ENCODE data around the gene DENND6A.
"Not testable (repeated sequence)": the region's sequence is repeated elsewhere in the genome, so short reads cannot be mapped to it uniquely, and the experiment has no call there.

The DENND6A gene

DNA sequence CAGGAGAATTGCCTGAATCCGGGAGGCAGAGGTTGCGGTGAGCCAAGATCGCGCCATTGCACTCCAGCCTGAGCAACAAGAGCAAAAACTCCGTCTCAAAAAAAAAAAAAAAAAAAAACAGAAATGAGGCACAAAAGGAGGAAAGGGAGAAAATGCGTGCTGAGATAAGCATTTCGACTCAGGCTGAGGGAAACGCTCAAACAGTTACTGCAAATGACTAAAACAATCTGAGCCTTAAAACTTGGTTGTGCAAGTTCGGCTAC is 813 bp downstream of the DENND6A start:
- DNase-seq, result not testable (repeated sequence)

DNA sequence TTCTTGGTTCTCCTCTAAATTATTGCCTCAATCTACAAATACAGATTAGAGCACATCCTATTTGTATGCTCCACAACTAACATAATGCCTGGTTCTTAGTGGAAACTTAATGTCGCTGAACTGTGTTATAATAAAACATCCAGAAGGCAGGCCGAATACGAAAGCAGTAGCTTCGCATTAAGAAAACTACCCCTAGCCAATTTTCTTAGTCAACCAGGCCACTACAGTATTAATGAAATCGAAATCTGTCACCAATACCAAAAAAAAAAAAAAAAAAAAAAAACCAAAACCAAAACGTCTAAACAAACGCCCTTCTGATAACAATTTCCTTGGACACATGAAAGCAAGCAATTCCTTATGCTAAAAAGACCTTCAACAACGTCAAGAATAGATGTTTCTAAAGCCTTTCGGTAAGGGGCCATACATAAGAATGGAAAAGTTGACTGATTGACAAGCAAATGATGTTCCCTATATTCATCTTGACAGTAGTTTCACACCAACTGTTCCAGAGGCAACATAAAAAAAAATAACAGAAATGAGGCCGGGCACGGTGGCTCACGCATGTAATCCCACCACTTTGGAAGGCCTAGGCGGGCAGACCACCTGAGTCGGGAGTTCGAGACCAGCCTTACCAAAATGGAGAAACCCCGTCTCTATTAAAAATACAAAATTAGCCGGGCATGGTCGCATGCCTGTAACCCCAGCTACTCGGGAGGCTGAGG is 1.3 kb downstream of the DENND6A start:
- DNase-seq, result no peak

DNA sequence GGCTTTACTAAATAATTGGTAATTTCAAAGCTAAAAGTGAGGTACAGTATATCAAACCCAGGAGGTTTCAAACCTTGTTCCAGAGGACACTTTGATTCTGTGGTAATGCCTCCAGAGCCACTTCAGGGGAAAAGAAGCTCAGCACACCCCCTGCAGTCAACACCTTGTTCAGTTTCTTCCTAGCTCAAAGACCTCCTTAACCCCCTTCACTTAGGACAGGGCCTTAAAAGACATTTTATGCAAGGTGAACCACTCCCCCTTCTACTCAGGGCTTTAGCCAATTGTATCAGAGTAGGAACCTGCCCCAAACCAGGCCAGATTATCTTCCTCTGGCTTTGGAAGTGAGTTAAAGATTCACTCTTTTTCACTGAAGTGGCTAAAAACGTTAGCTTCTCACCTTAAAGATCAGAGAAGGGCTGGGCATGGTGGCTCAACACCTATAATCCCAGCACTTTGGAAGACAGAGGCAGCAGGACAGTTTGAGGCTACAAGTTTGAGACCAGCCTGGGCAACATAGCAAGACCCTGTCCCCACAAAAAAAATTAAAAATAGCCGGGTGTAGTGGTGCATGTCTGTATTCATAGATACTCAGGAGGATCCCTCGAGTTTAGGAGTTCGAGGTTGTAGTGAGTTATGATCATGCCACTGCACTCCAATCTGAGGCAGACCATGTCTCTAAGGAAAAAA is 3.4 kb downstream of the DENND6A start:
- no peak for DNase-seq

DNA sequence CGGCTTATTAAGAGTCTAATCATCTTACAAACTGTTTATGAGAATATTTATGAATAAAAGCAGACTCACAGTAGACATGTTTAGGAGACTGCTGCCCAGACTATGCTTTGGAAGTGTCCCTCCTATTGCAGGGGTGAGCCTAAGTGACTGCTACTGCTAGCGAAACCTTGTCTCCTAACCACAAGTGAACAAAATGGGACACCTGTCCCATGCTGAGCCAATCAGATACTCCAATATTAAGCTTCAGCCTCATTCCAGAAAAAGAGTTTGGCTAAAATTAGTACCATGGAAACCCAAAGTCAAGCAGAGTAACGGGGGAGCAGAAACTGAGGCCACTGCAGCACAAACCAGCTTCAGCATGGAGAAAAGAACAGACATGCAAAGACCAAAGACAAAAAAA is 4.6 kb downstream of the DENND6A start:
- no peak for DNase-seq

DNA sequence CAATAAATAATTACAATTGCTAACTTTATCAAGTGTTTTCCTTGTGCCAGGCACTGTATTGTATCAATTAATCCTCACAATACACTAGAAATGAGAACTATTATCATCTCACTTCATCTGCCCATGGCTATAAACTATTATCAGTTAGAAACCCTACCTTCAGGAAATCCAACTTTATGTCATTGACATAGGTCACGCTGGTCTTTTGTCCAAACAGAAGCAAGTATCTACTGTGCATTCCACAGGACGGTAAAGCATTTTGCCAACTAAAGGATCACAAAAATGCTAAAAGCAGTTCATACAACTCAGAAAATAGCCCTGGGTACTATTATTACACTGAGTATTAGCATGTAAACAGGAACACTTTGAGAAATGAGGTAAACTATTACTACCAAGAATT is 9.6 kb downstream of the DENND6A start:
- no peak for DNase-seq

DNA sequence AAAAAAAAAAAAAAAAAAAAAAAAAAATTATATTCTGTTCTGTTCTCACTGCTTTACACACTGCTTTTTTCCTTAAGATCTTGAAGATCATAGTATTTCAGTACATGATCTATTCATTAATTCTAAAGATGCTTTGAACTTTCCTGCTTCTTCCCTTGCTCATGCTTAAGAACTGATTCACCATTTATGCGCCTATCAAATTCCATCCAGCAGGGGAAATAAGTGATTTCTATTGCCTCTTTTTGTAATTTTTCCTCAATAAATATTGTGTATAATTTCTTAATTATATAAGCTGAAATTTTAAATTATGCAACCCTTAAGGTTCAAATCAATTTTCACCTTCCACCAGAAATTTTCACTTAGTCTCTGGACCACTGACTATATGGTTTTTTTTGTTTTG is 10.6 kb downstream of the DENND6A start:
- no peak for DNase-seq

DNA sequence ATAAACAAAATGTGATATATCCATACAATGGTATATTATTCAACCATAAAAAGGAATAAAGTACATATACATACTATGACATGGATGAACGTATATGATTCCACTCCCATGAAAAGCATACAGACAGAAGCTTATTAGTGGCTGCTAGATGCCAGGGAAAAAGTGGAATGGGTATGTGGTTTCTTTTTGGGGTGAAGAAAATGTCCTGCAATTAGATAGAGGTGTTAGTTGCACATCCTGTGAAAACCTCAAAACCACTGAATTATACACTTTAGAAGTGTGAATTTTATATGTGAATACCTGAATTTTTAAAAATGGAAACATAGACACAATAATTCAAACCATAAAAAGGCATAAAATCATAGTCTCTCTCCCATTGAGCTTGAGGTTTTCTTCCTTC is 11.2 kb downstream of the DENND6A start:
- no peak for DNase-seq

DNA sequence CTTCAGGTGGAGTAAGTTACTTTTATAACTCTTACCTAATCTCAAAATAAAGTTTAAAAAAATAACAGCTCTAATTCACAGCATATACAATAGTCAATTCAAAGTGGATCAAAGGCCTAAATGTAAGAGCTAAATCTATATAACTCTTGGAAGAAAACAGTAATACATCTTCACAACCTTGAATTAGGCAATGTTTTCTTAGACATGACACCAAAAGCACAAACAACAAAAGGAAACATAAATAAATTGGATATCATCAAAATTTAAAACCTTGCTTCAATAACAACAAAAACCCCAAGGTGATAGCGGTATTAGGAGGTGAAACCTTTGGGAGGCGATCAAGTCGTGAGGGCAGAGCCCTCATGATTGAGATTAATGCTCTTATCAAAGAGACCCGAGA is 12.8 kb downstream of the DENND6A start:
- DNase-seq, result no peak

DNA sequence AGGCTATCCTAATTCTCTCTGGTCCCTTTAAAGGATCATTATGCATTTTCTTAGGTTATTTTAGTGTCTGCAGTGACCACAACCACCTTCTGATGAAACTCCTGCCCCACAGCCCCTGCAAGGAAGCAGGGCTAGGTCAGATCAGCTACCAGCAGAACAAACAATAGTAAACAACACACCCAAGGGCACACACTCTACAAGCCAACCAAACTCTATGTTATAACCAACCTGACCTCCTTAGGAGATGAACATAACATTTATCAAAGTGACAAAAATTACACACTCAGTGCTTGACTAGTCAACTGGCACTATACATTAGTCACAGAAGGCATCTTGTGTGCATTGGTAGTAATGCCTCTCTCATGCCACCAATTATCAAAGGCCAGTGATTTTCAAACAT is 17.3 kb downstream of the DENND6A start:
- DNase-seq, result no peak

DNA sequence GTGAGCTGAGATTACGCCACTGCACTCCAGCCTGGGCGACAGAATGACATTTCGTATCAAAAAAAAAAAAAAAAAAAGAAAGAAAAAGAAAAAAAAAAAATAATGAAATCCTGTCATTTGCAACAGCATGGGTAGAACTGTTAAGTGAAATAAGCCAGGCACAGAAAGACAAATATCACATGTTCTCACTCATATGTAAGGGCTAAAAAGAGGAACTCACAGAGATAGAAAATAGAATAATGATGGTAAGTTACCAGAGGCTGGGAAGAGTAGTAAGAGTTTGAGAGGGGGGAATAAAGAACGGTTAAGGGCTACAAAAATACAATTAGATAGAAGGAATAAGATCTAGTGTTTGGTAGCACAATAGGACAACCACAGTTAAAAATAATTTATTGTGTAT is 19.7 kb downstream of the DENND6A start:
- DNase-seq, result no peak

DNA sequence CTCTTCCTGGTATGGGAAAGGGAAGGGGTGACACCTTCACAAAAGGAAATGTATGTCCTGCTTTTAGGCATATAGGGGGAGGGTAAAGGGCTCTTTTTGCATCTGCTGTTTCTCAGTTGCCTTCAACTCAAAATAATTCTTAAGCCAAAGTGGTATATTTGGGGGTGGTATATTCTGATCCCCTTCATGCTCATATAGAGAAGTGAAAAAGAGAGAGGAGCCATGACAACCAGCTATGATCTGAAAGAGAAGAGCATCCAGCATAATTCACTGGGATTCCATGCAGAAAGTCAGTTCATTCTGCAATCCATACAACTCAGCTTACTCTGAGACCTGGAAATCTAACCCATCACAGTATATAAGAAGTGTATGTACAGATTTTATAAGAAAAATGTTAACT is 22.3 kb downstream of the DENND6A start:
- no peak for DNase-seq

DNA sequence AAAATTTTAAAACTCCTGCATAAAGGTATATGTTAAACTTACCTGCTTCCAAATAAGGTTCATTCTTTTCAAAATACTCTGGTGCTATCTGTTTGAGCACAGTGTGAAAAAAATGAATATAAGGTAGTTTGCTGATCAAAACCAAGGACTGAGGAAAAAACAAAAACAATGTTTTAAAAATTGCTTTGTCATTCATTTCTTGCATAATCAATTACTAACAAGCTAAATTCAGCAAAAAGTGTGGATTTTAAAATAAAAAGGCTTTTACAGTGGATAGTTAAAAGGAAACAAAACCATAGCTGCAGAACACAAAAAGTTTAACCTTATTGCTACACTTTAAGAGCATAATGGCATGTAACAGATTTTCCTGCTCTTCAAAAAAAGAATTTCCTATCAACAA is 31.5 kb downstream of the DENND6A start:
- no peak for DNase-seq

DNA sequence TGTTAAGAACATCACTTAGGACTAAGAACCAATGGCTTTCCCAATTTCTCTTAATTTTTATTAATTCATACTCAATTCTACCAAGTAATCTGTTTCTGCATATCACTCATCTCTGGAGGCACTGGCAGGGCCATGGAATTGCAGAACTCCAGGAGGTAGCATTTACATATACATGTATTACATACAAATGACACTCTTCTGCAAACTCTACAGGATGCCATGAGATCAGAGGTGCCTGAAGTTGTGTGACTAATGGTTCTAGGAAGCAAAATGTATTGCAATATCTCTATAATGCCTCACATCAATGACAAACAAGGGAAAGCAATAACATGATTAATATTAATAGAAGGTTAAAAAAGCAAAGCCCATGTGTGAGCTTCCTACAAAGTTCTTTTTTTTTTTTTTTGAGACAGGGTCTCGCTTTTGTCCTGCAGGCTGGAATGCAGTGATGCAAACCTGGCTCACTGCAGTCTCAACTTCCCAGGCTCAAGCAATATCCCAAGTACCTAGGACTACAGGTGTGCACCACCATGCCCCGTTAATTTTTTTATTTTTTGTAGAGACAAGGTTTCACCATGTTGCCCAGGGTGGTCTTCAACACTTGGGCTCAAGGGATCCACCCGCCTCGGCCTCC is 33.0 kb downstream of the DENND6A start:
- DNase-seq, result no peak

DNA sequence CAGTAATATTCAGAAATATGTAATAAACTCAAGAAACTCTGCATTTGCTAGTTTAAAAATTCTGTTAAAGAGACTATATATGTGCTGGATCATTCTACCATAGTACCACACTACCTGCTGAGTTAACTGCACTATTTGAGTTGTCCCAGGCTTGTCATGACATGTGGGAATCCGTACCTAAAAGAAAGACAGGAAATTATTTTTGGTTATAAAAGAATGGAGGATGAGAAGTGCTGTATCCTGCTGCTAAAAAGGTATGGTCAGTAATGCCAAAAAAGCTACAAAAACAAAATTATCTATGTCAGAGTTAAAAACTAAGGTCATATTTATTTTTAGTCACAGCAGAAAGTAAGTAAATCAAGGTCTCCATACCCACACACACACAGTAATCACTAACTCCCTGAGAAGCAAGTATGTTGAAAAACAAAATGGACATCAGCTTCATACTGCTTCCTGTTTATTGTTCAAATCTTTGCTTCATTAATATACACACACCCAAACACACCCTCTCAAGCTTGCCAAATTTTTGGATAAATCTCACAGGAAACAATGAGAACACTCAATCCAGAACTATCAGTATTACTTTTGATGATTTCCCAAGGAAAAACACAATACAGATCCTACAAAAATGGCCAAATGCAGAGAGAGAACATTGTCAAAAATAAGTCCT is 33.7 kb downstream of the DENND6A start:
- no peak for DNase-seq

DNA sequence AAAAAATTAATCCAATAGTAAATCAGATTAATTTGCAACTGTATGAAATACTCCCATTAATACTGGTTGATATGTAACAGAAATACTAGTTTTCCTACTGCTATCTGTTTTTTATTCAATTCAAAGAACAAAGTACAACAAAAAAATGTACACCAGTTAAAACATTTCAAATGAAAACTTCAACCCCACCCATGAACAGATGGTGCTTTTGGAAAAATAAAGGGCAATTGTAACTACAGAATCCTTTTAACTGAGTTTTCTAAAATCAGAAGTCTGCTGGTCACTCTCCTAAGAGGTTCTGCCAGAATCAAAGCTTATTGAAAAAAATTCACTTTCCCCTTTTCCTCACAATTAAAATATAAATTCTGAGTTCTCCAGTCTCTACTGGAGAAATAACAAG is 34.3 kb downstream of the DENND6A start:
- DNase-seq, result no peak

DNA sequence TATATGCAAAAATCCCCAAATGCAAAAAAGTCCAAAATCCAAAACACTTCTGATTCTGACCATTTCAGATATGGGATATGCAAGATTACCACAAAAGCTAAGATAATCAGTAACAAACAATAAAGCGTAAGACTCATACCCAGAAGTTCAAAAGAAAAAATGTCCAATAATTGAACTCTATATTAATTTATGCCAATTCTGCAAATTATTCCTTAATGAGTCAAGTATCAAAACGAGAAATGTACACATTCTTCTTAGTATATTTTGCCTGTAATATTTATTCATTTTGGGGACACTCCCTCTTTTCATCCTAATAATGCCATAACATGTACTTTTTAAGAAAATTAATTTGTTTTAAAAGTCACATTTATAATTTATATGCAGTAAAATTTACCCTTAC is 37.1 kb downstream of the DENND6A start:
- no peak for DNase-seq

DNA sequence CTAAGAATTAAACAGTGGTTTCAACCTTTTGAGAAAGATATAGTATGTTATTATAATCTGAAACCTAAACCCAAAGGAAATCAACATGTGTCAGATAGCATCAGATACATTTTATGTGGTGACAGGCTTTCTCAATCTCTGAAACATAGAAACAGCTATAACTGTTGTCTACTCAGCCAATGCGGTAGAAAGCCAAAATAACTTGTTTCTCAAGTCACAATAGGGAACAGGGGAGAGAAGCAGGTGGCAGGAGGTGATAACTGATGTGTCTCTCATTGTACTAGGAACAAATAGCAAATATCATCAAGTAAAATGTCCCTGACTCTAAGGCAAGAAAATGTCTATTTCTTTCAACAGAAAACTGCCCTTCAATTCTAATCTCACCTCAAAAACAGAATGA is 38.6 kb downstream of the DENND6A start:
- no peak for DNase-seq

DNA sequence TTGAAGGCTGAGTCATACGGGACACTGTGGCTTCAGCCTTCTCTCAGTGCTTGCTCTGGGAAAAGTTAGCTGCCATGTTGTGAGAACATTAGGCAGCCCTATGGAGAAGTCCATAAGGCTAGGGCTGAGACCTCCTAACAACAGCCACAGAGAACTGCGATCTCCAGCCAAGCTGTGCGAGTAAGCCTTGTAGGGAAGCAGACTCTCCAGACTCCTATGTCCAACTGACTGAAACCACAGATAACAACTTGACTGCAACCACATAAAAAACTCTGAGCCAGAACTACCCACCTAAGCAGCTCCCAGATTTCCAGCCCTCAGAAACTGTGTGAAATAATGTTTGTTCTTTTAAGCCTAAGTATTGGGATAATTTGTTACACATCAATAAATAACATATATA is 40.7 kb downstream of the DENND6A start:
- DNase-seq, result no peak

DNA sequence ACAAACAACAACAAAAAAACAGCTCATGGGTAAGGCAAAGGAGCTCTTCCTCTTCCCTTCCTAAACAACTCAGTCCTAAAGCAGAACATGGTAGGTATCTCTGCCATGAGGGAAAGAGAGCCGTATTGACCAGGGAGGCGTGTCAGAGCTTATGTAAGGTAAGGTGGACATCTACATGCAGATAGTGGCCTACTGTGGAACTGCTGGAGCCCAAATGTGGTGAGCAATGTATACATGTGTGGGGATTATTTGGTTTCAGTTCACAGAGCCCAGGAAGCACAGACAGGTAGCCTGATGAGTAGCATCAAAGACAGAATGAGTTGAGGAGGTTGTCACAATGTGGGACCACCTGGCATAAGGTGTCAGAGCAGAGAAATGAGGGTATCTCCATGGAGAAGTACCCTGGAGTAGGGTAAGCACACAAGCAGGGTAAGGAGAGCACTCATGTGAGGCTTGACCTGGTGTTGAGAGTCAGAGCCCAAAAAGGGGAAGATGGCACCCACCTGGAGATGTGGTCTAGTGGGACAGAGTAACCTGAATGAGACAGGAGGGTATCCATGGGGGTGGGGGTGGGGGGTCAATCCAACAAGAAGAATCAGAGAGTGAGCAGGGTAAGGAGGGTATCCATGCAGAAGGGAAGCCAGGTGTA is 45.5 kb downstream of the DENND6A start:
- no peak for DNase-seq

DNA sequence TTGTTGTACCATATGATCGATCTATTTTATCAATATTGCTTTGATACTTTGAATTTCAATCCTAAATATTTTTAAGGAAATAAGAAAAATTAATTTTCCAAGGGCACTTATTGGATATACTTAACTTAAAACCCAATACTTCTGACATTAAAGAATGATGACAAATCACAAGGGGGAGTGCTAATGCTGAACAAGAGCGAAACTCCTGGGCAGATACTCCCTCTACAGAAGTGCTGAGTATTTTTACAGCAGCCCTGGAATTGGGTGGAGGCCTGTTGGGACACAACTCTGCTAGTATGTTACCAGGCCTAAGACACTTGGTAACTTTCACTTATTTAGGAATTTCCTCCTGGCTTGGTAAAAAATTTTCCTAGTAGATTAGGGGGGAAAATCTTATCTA is 46.2 kb downstream of the DENND6A start:
- DNase-seq, result no peak

DNA sequence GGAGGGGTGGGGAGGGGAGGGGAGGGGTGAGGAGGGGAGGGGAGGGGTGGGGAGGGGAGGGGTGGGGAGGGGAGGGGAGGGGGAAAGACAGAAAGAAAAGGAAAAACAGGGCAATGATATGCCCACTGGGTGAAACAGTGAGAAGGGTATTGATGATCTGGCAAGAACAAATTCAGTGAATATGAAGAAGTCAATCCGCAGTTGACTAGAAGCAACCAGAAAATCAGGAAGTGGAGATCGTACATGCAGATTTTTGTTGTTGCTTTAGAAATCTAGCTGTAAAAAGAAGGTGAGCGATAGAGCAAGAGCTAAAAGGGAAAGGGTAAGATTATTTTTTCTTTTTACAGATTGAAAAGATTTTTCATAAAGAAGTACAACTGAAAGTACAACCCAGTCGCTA is 48.1 kb downstream of the DENND6A start:
- DNase-seq, result no peak

DNA sequence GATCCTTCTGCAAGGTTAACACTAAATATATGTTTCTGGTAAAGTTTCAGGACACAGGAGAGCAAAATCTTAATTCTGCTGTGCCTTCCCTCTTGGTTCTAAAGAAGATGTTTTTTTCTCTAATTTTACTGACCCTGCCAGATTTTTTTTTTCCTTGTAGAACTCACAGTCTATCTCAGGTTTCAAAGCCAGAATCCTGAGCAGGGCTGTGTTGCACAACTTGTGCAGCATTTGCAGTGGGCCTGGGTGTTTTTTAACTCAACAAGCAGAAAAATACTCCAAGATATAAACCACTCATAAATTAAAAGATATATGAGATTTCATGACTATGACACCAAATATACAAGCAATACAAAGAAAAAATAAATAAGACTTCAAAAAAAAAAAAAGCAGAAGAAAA is 55.5 kb downstream of the DENND6A start:
- no peak for DNase-seq

DNA sequence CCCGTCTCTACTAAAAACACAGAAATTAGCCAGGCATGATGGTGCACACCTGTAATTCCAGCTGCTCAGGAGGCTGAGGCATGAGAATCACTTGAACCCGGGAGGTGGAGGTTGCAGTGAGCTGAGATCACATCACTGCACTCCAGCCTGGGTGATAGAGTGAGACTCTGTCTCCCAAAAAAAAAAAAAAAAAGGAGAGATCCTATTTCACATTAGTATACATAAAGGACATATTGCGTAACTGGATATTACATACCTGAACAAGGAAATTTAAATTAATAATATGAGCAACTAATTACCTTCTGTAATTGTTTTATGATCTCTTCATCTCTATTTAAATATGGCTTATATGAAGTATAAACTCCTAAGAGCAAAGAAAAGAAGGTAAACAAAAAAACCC is 58.6 kb downstream of the DENND6A start:
- not testable (repeated sequence) for DNase-seq

DNA sequence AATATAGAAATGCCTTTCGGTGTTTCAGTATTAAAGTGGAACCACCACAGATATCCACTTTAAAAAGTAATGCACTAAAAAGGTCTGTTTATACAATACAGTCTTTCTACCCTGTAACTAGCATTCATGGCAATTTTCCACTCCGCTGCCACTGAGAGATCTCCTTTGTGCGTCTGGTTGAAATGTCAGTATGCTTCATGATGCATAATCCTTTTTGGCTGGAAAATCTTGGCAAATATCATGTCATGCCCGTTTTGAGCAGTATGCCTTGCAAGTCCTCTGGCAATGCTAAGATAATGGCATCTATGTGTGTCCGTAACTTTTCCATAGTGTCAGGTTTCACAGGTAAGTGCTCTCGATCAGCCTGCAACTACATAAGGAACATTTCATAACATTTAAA is 64.9 kb downstream of the DENND6A start:
- no peak for DNase-seq

Measured in CD4-positive, alpha-beta T cell treated with Interferon gamma for 1 hour (primary cell).